VCaP (cell line): Measurements from ENCODE around the gene DDX17.

Experiments
- H3K27ac ChIP-seq: fragments of 450-650 bp; 2 replicates; pipeline ENCODE4 v1.5.1; 2017
- TF ChIP-seq, protein P1 (sequence below): fragments of 450-650 bp; conservative IDR thresholded peaks from 2 replicates; pipeline ENCODE4 v1.5.1; 2017; ENCODE audit warnings: mild to moderate bottlenecking, moderate library complexity

Gene DDX17

DNA sequence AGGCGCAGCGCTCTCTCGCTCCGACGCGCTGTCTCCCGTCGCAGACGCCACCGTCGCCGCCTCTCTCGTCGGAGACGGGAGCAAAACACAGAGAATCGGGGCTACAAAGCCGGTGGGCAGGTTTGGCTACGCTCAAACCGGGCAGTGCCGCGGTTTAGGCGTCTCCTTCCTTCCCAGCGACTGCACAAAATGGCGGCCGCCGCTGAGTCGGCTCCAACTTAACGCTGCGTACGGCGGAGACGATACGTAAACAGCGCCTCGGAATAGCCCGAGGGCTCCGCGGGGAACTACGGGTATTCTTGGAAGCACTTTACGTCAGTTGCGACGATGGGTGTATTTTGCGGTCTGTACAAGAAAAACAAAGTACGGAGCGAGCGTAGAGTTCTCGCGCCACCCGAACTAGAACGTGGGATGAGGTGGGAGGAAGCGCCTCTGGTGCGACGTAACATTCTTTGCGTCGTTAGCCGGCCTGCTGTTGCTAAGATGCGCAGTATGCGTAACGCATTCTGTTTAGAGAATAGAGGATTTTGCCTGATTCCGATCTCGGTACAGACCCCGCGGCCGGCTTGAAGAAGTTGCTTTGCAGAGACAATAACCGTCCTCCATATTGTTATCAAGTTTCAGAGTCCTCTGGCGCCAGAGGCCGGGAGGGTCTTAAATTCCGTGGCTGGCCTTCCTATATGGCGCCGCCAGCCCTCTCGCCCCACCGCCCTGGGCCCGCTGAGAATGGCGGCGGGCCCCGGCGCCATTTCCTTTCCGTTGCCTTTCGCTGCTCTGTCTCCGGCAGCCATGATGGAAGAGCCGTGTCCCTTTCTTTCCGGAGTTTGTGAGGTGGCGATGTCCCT lies at the start of gene DDX17:
TSS of gene DDX17 (minus strand) at position 194 of the 845 bp plus-strand sequence.
- TF ChIP-seq, protein P1, sequence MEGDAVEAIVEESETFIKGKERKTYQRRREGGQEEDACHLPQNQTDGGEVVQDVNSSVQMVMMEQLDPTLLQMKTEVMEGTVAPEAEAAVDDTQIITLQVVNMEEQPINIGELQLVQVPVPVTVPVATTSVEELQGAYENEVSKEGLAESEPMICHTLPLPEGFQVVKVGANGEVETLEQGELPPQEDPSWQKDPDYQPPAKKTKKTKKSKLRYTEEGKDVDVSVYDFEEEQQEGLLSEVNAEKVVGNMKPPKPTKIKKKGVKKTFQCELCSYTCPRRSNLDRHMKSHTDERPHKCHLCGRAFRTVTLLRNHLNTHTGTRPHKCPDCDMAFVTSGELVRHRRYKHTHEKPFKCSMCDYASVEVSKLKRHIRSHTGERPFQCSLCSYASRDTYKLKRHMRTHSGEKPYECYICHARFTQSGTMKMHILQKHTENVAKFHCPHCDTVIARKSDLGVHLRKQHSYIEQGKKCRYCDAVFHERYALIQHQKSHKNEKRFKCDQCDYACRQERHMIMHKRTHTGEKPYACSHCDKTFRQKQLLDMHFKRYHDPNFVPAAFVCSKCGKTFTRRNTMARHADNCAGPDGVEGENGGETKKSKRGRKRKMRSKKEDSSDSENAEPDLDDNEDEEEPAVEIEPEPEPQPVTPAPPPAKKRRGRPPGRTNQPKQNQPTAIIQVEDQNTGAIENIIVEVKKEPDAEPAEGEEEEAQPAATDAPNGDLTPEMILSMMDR = no peak
- peak within 1 kb of the TSS; percentile 99 for H3K27ac ChIP-seq

DNA sequence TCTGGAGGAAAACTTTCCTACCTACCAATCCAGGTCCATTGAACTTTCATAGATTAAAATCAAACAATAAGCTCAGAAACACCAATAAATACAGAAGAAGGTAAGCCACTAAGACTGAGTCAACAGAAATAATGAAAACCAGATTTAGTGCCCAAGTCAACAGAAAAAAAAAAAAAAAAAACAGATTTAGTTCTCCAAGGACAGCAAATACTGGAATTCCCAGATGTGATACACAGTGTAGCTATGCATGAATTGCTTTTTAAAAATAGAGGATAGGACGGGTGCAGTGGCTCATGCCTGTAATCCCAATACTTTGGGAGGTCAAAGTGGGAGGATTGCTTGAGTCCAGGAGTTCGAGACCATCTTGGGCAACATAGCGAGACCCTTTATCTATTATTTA lies 48.2 kb upstream of the DDX17 start:
- 0 out of 2 replicates have a peak overlapping the region, but pooled peaks have one; percentile 4 for H3K27ac ChIP-seq
- TF ChIP-seq, protein P1 = no peak

DNA sequence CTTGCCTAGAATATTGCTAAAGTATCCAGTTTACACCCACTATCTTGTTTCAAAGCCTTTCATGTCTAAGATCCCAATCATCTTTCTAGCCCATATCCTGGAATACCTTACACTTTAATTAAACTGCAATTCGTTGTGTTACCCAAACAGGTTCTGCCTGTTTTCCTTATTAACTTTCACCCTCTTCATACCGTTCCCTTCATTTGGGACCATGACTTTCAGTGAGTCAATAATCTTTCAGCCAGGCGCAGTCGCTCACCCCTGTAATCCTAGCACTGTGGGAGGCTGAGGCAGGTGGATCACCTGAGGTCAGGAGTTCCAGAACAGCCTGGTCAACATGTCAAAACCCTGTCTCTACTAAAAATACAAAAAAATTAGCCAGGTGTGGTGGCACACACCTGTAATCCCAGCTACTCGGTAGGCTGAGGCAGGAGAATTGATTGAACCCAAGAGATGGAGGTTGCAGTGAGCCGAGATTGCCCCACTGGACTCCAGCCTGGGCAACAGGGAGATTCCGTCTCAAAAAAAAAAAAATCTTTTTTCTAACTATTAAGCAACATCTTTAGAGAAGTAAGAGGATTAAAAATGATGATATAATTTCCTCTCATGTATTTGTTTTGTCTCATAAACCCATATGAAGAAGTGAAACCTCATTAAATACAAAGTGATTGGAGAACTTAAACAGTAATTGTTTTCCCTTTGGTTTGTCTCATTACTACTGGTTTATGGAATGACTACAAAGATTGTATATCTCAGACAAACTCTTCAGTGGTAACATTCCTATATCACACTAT lies 43.2 kb upstream of the DDX17 start:
- TF ChIP-seq, protein P1 = no peak
- H3K27ac ChIP-seq = no peak overlapping the region; the same call in 1 of the 2 replicates

DNA sequence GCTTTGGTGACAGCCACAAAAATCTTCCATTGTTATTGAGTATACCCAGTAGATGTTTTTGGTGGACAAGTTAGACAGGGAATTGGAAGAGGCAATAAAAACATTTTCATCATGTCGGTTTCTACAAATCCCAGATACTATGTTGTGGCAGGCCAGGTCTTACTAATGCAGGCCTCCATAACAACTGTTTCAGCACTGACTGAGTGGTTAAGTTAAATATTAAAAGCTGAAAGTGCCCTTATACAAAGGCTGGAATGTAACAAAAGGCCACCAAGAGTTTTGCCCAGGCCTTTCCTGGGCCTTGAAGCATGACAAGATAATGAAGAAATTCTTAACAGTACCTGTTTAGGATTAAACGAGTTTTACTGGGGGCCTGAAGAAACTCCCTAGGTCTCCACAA lies 34.6 kb upstream of the DDX17 start:
- H3K27ac ChIP-seq = no peak overlapping the region
- TF ChIP-seq, protein P1 = no peak

DNA sequence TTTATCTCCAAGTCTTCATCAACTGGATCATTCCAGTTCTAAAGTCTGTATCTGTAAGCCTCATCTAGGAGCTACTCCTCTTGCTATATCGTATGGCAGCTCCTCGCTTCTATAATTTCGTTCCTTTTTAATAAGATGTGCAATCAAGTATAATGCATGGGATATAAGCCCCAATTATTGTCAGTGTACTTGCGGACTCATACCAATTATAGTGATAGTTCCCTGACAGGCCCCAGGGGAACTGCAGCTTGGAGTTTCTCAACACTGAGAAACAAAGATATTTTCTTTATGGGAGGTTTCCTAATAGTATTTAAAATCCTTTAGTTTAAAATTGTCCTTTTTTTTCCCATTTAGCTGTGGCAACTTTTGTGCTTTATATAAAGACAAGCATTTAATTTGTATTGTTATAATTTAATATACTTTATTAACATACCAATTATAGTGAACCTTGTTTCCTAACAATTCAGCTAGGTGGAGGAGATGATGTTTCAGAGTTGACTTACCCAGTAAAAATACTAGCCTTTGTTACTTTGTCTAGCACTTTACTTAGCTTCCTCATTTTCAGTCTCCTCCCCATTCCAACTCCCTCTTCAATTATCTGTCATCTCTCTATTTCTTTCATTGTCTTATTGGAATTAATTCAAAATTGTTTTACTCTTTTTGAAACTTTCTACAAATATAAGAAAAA lies 25.3 kb upstream of the DDX17 start:
- no peak overlapping the region for H3K27ac ChIP-seq
- TF ChIP-seq, protein P1 = no peak

DNA sequence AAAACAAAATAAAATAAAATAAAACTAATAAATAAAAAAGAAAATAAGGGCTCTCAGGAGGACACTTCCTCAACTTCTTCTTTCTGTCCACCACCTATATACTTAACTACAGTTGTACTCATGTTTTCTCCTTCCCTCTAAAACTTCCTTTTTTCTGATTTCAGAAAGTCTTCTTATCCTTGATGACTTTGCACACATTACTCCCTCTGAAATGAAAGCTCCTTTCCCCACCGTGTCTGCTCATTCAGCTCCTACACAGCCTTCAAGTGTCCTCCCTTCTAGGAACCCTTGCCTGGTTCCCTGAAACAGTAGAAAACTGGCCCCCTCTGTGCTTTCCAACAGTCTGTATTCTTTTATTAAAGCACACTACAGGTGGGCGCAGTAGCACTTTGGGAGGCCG lies 18.3 kb upstream of the DDX17 start:
- H3K27ac ChIP-seq = no peak overlapping the region
- TF ChIP-seq, protein P1 = no peak

DNA sequence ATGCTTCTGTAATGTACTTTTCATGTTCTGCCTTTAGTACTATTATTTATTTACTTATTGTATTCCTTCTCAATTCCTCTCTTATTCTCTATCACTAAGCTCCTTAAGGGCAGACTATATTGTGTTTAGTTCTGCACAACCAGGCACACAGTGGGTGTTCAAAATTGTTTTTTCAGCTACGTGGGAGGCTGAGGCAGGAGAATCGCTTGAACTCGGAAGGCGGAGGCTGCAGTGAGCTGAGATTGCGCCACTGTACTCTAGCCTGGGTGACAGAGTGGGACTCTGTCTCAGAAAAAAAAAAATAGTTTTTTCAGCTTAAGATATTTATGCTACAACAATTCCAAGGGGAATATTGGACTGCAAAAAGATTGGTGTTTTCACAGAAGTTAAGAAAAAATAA lies 17.4 kb upstream of the DDX17 start:
- no peak overlapping the region for H3K27ac ChIP-seq
- TF ChIP-seq, protein P1 = no peak
